Measurements from ENCODE around the gene PLD4. TPM values are rescaled to one million over a fixed set of nuclear protein-coding genes. Genes with fewer than 3 reads are reported as not detected.

Gene PLD4
- total RNA-seq, 1 experiment from 2014 or later, result 0.07 TPM

DNA sequence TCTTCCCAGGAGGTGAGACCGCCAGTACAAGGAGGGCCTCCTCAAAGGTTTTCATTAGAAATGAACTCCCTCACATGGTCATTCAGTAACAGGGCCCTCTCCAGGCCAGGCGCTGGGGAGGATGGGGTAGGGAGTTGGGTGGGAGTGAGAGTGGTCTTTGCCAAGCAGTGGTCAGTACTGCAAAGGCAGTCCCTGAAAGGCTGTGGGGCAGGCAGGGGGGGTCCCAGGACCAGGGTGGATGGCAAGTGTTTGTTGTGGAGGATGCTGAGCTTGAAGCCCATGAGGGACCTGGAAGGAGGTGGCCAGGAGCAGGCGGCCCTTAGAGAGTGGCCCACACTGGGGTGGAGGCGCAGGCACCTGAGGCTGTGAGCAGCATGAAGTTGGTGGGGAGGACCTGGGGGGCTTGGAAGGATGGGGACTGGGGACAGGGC, 33.5 kb upstream of the PLD4 start:
- no peaks in the 10 kb centered on the region for H3K9me3 Mint-ChIP-seq
- TF ChIP-seq IRF1 (CRISPR knock-in tag; IDR thresholded peaks at IDR 0.05) (no peak), ZNF317 (CRISPR knock-in tag; IDR thresholded peaks at IDR 0.05; ENCODE audit: borderline replicate concordance, low read depth) (no peak), ZMAT4 (CRISPR knock-in tag; IDR thresholded peaks at IDR 0.05) (no peak)
- no peaks in the 10 kb centered on the region for H3K36me3 Mint-ChIP-seq
- no peak overlapping the region for H3K27ac Mint-ChIP-seq
- CTCF ChIA-PET, result no interaction called here
- POLR2A ChIA-PET, result no interaction called here
- H3K27me3 Mint-ChIP-seq (ENCODE audit: low read depth), result no peaks in the 10 kb centered on the region
- no peak overlapping the region for H3K4me3 Mint-ChIP-seq
- peaks cover 2% of the 10 kb centered on the region; the same call in 1 of the 2 replicates for H3K4me1 Mint-ChIP-seq
- ATAC-seq (no peak), DNase-seq (ENCODE audit: low spot score) (no peak)

DNA sequence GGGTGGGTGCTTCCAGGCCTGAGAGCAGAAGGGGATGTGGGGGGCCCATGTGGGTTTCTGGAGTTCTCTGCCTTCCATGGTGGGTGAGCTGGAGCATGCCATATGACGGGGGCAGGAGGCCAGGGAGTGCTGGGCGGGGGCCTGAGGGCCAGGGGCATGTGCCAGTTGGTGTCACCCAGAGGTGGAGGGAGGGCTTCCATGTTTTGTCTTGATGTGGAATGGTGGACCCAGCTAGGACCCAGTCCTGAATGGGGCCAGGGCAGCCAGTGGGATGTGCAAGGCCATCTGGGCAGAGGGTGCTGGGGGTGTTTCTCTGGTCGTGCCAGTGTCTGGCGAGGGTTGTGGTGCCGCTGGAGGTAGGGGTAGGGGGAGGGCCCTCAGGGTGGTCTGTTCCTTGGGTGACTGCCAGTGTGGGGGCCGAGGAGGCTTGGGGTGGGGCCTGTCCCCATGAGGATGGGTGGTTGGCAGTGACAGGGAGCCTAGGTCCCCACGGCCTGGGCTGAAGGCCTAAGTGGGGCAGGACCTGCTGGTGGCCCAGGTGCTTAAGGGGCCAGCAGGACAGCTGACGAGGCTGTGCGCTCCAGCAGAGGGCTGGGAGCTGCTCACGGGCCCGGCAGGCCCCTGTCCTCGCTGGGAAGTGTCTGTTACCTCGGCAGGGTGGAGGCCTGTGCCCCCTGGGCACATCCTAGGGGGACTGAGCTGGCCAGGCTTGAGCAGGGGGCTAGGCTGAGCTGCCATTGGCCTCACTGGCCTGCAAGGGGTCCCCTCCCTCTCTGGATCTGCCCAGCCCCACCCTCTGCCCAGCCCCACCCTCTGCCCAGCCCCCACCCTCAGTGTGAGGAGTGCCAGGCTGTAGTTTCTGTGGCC, 32.8 kb upstream of the PLD4 start:
- ChIA-PET POLR2A (no interaction called here), CTCF (interaction anchor here (0.7 to 1.4 kb wide), 2 partner anchors 36 to 49 kb away, joined by 3 to 5 read pairs; no protein-coding TSS in a partner anchor)
- Mint-ChIP-seq H3K4me1 (peaks cover 2% of the 10 kb centered on the region; the same call in 1 of the 2 replicates), H3K9me3 (no peaks in the 10 kb centered on the region), H3K27ac (no peak overlapping the region), H3K4me3 (no peak overlapping the region), H3K36me3 (no peaks in the 10 kb centered on the region), H3K27me3 (ENCODE audit: low read depth) (no peaks in the 10 kb centered on the region)
- DNase-seq (ENCODE audit: low spot score), result no peak
- no peak for ATAC-seq
- TF ChIP-seq RORB (CRISPR knock-in tag; IDR thresholded peaks at IDR 0.05) (no peak), ATF6 (CRISPR knock-in tag; IDR thresholded peaks at IDR 0.05) (no peak), AR (CRISPR knock-in tag; IDR thresholded peaks at IDR 0.05) (no peak), ZBTB21 (CRISPR knock-in tag; IDR thresholded peaks at IDR 0.05; ENCODE audit: borderline replicate concordance) (no peak), ZNF263 (CRISPR knock-in tag; IDR thresholded peaks at IDR 0.05; ENCODE audit: low read depth) (no peak), ERG (CRISPR knock-in tag; IDR thresholded peaks at IDR 0.05) (no peak), NR3C1 (CRISPR knock-in tag; conservative IDR thresholded peaks at IDR 0.05; ENCODE audit: low read depth) (no peak), ELF4 (CRISPR knock-in tag; IDR thresholded peaks at IDR 0.05; ENCODE audit: low read depth) (no peak), TEAD4 (CRISPR knock-in tag; IDR thresholded peaks at IDR 0.05) (no peak), ZNF219 (CRISPR knock-in tag; IDR thresholded peaks at IDR 0.05; ENCODE audit: borderline replicate concordance) (no peak)
- TF ChIP-seq, protein P1, sequence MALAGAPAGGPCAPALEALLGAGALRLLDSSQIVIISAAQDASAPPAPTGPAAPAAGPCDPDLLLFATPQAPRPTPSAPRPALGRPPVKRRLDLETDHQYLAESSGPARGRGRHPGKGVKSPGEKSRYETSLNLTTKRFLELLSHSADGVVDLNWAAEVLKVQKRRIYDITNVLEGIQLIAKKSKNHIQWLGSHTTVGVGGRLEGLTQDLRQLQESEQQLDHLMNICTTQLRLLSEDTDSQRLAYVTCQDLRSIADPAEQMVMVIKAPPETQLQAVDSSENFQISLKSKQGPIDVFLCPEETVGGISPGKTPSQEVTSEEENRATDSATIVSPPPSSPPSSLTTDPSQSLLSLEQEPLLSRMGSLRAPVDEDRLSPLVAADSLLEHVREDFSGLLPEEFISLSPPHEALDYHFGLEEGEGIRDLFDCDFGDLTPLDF (CRISPR knock-in tag; IDR thresholded peaks at IDR 0.05), result no peak
- TF ChIP-seq, protein P2, sequence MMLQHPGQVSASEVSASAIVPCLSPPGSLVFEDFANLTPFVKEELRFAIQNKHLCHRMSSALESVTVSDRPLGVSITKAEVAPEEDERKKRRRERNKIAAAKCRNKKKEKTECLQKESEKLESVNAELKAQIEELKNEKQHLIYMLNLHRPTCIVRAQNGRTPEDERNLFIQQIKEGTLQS (CRISPR knock-in tag; conservative IDR thresholded peaks at IDR 0.05), result no peak
- TF ChIP-seq, protein P3, sequence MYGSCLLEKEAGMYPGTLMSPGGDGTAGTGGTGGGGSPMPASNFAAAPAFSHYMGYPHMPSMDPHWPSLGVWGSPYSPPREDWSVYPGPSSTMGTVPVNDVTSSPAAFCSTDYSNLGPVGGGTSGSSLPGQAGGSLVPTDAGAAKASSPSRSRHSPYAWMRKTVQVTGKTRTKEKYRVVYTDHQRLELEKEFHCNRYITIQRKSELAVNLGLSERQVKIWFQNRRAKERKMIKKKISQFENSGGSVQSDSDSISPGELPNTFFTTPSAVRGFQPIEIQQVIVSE (CRISPR knock-in tag; IDR thresholded peaks at IDR 0.05; ENCODE audit: borderline replicate concordance), result no peak
- TF ChIP-seq, protein P4, sequence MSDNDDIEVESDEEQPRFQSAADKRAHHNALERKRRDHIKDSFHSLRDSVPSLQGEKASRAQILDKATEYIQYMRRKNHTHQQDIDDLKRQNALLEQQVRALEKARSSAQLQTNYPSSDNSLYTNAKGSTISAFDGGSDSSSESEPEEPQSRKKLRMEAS (CRISPR knock-in tag; IDR thresholded peaks at IDR 0.05), result no peak

Data from WTC11 (cell line).